Fibroblast of skin of right biceps (primary cell): ENCODE data around the gene RHBDL1.

Source experiments
- DNase-seq: peaks from one replicate; pipeline ENCODE4 v3.0.0-alpha.2; 2013

Gene RHBDL1

DNA sequence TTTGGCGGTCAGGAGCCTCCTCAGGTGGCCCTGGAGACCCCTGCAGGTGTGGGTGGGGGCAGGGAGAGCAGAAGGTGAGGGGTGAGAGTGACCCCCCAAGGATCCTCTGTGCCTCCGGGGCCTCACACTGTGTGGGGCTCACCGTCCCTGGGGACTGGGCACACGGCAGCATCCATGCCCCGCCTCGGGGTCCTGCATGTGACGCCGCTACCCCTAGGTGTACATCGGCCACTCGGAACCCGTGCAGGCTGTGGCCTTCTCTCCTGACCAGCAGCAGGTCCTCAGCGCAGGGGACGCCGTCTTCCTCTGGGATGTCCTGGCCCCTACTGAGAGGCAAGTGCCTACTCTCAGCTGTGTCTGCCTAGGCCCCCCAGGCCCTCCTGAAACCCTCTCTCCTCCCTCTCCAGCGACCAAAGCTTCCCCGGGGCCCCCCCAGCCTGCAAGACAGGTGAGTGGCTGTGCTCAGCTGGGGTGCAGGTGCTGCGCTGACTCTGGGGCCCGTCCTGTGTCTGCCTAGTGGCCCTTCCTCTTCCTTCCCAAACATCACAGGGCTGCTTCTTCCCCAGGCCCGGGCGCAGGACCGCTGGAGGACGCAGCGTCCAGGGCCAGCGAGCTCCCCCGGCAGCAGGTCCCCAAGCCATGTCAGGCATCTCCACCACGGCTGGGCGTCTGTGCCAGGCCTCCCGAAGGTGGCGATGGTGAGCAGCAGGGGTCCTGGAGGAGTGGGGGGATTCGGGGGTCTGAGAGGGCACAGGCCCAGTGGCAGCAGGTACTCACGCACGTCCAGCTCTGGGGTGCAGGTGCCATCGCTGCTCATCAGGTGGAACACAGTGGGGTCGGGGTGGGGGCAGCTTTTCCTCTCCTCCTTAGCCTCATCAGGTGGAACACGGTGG lies 16.5 kb upstream of the RHBDL1 start:
- DNase-seq: no peak

DNA sequence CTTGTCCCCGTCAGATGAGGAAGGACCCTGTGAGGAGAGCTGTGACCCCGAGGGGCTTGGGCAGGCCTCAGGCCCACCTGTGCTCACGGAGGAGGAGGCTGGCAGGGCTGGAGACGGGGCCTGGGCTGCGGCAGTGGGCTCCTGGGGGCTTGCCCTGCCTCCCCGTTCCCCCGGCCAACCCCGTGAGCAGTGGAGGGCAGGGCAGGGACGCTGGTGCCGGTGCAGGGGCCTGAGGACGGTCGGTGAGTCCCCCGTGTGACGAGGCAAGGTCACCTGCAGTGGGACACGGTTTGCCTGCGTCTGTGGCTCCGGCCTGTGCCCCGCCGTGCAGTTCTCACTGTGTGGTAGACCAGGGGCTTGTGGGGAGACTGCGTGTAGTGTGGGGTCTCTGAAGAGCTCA lies 15.9 kb upstream of the RHBDL1 start:
- DNase-seq: no peak

DNA sequence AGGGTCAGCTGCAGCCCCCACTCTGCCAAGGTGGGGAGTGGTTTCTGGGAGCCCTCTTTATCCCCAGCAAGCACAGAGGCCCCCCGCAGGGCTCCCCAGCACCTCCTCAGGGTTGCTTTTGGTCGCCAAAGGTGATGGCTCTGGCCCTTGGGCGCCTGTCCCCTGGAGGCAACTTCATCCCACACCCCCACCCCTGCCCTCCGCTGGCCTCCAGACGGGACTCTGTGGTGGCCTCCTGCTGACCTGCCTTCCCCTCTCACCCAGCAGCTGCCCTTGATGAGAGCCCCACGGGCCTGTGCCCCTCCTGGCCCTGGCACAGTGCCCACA lies 15.4 kb upstream of the RHBDL1 start:
- DNase-seq: no peak

- DNase-seq: peak; percentile 77
These were observed 14.8 kb upstream of the RHBDL1 start for GRCh38 chr16:660459-661183.

DNA sequence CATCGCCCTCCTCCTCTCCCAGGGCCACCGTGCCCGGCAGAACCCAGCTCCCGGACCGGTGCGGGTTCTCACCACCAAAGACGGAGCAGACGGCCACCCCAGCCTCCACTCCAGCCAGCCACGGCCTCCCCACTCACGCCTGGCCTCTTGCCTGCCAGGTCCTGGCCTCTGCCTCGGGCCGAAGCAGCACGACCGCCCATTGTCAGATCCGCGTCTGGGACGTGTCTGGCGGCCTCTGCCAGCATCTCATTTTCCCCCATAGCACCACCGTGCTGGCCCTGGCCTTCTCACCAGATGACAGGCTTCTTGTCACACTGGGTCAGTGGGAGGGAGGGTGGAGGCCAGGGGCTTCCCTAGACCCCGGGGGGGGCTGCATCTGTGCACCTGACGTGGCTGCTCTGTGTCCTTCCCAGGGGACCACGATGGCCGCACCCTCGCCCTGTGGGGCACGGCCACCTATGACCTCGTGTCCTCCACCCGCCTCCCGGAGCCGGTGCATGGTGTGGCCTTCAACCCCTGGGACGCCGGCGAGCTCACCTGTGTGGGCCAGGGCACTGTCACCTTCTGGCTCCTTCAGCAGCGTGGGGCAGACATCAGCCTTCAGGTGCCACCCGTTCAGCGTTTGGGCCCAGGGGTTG lies 14.2 kb upstream of the RHBDL1 start:
- no peak for DNase-seq

GRCh38 chr16:662095-662494 lies 13.4 kb upstream of the RHBDL1 start:
- no peak for DNase-seq

- no peak for DNase-seq
These were observed 12.9 kb upstream of the RHBDL1 start for GRCh38 chr16:662597-662996.

DNA sequence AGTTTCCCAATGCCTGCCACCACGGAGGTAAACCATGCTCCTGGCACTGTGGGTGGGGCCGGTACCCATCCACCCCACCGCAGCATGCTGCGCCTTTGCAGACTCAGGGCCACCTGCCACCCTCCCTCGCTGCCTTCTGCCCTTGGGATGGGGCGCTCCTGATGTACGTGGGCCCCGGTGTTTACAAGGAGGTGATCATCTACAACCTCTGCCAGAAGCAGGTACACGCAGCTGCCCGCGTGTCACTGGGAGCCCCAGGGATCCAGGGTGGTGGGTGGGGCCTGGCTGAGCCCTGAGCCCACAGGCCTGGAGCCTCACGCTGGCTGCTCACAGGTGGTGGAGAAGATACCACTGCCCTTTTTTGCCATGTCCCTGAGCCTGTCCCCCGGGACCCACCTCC lies 8.9 kb upstream of the RHBDL1 start:
- DNase-seq: no peak

- no peak for DNase-seq
These were observed 8.2 kb upstream of the RHBDL1 start for GRCh38 chr16:667113-667779.

DNA sequence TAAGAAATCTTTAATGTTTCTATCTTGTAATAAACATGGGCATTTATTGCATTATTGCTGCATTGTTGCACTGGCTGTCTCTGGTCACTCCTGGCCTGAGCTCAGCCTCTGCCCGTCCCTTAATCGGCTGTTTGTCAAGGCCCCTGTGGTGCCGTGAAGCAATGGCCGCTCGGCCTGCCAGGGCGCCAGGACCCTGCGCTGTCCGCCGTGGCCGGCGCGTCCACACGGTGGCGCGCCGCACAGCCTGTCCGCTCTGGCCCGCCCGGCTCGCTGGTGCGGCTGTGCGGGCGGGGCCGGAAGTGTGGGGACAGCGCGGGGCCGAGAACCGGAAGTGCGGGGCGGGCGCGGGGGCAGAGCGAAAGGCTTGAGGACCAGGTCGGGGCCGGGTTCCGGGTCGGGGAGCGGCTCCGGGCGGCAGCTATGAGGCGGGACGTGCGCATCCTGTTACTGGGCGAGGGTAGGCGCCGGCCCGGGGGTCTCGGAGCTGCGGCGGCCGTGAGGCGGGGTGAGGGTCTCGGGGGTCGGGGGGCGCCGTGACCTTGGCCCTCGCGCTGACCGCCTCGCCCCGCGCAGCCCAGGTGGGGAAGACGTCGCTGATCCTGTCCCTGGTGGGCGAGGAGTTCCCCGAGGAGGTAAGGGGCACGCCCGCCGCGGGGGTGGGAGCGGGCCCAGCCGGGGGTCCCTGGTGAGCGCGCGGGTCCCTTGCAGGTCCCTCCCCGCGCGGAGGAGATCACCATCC lies 7.5 kb upstream of the RHBDL1 start, which contains the start of gene RHOT2:
Gene RHOT2 (plus strand): TSS at position 353 of the 739 bp plus-strand sequence. CDS start 68 bp downstream, at position 421.
- DNase-seq: peak; percentile 90

DNA sequence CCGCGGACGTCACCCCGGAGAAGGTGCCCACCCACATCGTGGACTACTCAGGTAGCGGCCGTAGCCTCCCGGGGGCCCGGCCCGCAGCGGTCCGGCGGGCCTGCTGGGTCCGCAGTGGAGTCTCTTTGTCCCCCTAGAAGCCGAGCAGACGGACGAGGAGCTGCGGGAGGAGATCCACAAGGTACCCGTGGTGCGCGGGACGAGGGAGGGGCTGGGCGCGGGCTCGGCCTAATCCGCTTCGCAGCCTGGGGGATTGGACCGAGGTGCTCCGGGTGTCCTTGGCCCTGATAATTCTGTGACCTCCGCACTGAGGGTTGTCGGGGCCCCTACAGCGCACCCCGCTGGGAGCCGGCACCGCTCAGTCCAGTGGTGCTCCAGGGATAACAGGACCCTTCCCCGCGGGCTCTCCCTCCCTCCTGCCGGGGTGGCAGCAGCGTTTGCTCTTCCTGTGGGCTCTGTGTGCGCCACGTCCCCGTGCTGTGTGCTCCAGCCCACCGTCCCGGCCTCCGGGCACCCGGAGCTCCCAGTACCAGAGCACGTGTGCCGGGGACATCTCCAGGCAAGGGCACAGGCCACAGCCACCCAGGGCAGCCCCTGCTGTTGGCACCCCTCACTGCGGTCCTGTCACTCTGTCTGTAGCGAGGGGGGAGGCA lies 6.8 kb upstream of the RHBDL1 start:
- no peak for DNase-seq

GRCh38 chr16:669666-670065 lies 5.8 kb upstream of the RHBDL1 start:
- no peak for DNase-seq

DNA sequence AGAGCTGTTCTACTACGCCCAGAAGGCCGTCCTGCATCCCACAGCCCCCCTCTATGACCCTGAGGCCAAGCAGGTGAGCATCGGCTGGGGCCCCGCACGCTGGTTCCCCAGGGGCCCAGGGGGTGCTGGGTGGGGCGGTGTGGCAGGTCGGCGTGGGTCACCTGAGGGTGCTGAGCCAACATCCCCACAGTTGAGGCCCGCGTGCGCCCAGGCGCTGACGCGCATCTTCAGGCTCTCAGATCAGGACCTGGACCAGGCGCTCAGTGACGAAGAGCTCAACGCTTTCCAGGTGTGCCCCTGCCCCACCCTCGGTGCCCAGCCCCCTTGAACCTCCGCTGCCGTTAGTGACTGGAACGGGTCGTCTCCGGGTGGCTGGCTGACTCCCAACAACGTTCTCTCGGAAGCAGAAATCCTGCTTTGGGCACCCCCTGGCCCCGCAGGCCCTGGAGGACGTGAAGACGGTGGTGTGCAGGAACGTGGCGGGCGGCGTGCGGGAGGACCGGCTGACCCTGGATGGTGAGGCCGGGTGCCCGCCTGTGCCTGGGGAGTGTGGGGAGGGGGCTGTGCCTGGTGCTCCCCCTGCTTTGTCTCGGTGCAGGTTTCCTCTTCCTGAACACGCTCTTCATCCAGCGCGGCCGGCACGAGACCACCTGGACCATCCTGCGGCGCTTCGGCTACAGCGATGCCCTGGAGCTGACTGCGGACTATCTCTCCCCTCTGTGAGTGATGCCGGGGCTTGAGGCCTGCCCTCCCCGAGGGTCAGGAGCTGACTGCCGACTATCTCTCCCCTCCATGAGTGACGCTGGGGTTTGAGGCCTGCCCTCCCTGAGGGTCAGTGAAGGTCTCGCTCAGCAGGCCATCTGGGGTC lies 4.8 kb upstream of the RHBDL1 start:
- DNase-seq: no peak

GRCh38 chr16:671353-672131 lies 3.9 kb upstream of the RHBDL1 start:
- DNase-seq: no peak

- DNase-seq: no peak
These were observed 3.1 kb upstream of the RHBDL1 start for GRCh38 chr16:672371-672770.

DNA sequence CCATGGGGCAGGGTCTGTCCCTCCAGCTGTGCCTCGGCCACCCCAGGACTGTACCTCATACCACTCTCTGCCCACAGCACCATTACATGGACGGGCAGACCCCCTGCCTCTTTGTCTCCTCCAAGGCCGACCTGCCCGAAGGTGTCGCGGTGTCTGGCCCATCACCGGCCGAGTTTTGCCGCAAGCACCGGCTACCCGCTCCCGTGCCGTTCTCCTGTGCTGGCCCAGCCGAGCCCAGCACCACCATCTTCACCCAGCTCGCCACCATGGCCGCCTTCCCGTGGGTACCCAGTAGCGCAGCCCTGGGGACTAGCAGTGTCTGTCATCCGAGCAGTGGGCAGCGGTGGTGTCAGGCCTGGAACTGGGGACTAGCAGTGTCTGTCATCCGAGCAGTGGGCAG lies 2.6 kb upstream of the RHBDL1 start:
- DNase-seq: no peak

DNA sequence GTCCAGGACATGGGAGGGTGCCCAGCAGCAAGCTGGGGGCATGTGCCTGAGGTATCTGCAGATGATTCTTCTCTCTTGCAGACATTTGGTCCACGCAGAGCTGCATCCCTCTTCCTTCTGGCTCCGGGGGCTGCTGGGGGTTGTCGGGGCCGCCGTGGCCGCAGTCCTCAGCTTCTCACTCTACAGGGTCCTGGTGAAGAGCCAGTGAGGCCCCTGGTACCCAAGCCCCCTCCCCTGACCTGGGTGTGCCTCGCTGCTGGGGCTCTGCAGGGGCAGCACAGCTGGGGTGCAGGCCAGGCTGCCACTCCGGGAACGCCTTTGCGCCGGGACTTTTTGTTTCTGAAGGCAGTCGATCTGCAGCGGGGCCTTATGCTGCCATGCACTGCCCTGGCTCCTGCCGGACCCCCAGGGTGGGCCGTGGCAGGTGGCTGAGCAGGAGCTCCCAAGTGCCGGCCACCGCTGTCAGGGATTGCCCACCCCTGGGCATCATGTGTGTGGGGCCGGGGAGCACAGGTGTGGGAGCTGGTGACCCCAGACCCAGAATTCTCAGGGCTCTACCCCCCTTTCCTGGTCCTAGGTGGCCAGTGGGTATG lies 2.0 kb upstream of the RHBDL1 start:
- DNase-seq: no peak

GRCh38 chr16:674214-674881 lies 1.1 kb upstream of the RHBDL1 start:
- DNase-seq: no peak
